ENCODE results near the gene STXBP6. TPM values are rescaled to one million over a fixed set of nuclear protein-coding genes. Genes with fewer than 3 reads are reported as not detected.
"Not testable (repeated sequence)": the region's sequence is repeated elsewhere in the genome, so short reads cannot be mapped to it uniquely, and the experiment has no call there.

Gene STXBP6
- polyA plus RNA-seq, 2 donors = 1.9 to 2.2 TPM

GRCh38 chr14:24937300-24937699 lies 112.6 kb downstream of the STXBP6 start:
- Histone ChIP-seq H3K9me3 (ENCODE audit: control insufficient read depth in 2 of 2, insufficient read depth in 1 of 2, low read depth in 1 of 2, low read length in 1 of 2) (no peaks in the 10 kb centered on the region), H3K36me3 (ENCODE audit: control insufficient read depth in 2 of 2, insufficient read depth in 2 of 2, low read length in 1 of 2) (peaks cover 0 to 3% of the 10 kb centered on the region in 2 donors), H3K27me3 (ENCODE audit: control insufficient read depth in 1 of 2, insufficient read depth in 2 of 2, low read length in 2 of 2) (no peaks in the 10 kb centered on the region), H3K27ac (ENCODE audit: low read depth in 2 of 2, low read length in 1 of 2) (no peak overlapping the region), H3K4me3 (ENCODE audit: low read depth in 1 of 2, low read length in 2 of 2) (no peak overlapping the region), H3K4me1 (ENCODE audit: control insufficient read depth in 2 of 2, insufficient read depth in 2 of 2, low read length in 1 of 2) (no peaks in the 10 kb centered on the region)
- WGBS, 2 donors = 94 to 95% methylated on average over 1 of the region's 1 CpG

GRCh38 chr14:24936773-24937172 lies 113.2 kb downstream of the STXBP6 start:
- H3K27me3 ChIP-seq (ENCODE audit: control insufficient read depth in 1 of 2, insufficient read depth in 2 of 2, low read length in 2 of 2) = not testable (repeated sequence)
- 95 to 100% methylated on average over 2 of the region's 2 CpGs for WGBS, 2 donors

GRCh38 chr14:24935796-24936195 lies 114.2 kb downstream of the STXBP6 start:
- Histone ChIP-seq H3K9me3 (ENCODE audit: control insufficient read depth in 2 of 2, insufficient read depth in 1 of 2, low read depth in 1 of 2, low read length in 1 of 2) (no peaks in the 10 kb centered on the region), H3K4me1 (ENCODE audit: control insufficient read depth in 2 of 2, insufficient read depth in 2 of 2, low read length in 1 of 2) (no peaks in the 10 kb centered on the region), H3K27me3 (ENCODE audit: control insufficient read depth in 1 of 2, insufficient read depth in 2 of 2, low read length in 2 of 2) (no peaks in the 10 kb centered on the region), H3K27ac (ENCODE audit: low read depth in 2 of 2, low read length in 1 of 2) (no peak overlapping the region), H3K36me3 (ENCODE audit: control insufficient read depth in 2 of 2, insufficient read depth in 2 of 2, low read length in 1 of 2) (no peaks in the 10 kb centered on the region), H3K4me3 (ENCODE audit: low read depth in 1 of 2, low read length in 2 of 2) (no peak overlapping the region)
- 54 to 64% methylated on average over 1 of the region's 1 CpG for WGBS, 2 donors

More at GRCh38 chr14:24936773-24937172, 113.2 kb downstream of the STXBP6 start:
- not testable (repeated sequence) for H3K4me3 ChIP-seq (ENCODE audit: low read depth in 1 of 2, low read length in 2 of 2); H3K4me1 ChIP-seq (ENCODE audit: control insufficient read depth in 2 of 2, insufficient read depth in 2 of 2, low read length in 1 of 2); H3K36me3 ChIP-seq (ENCODE audit: control insufficient read depth in 2 of 2, insufficient read depth in 2 of 2, low read length in 1 of 2); H3K9me3 ChIP-seq (ENCODE audit: control insufficient read depth in 2 of 2, insufficient read depth in 1 of 2, low read depth in 1 of 2, low read length in 1 of 2); H3K27ac ChIP-seq (ENCODE audit: low read depth in 2 of 2, low read length in 1 of 2)

GRCh38 chr14:24928386-24928900 lies 121.5 kb downstream of the STXBP6 start:
- 43 to 67% methylated on average over 1 of the region's 1 CpG for WGBS, 2 donors

GRCh38 chr14:24927809-24928208 lies 122.1 kb downstream of the STXBP6 start:
- no peaks in the 10 kb centered on the region for H3K27me3 ChIP-seq (ENCODE audit: control insufficient read depth in 1 of 2, insufficient read depth in 2 of 2, low read length in 2 of 2)
- WGBS, 2 donors = 22 to 55% methylated on average over 4 of the region's 4 CpGs
- H3K4me3 ChIP-seq (ENCODE audit: low read depth in 1 of 2, low read length in 2 of 2) = no peak overlapping the region
- no peaks in the 10 kb centered on the region for H3K9me3 ChIP-seq (ENCODE audit: control insufficient read depth in 2 of 2, insufficient read depth in 1 of 2, low read depth in 1 of 2, low read length in 1 of 2)
- no peak overlapping the region for H3K27ac ChIP-seq (ENCODE audit: low read depth in 2 of 2, low read length in 1 of 2)
- no peaks in the 10 kb centered on the region for H3K36me3 ChIP-seq (ENCODE audit: control insufficient read depth in 2 of 2, insufficient read depth in 2 of 2, low read length in 1 of 2)
- H3K4me1 ChIP-seq (ENCODE audit: control insufficient read depth in 2 of 2, insufficient read depth in 2 of 2, low read length in 1 of 2) = no peaks in the 10 kb centered on the region

More at GRCh38 chr14:24928386-24928900, 121.5 kb downstream of the STXBP6 start:
- H3K4me3 ChIP-seq (ENCODE audit: low read depth in 1 of 2, low read length in 2 of 2) = no peak overlapping the region
- no peaks in the 10 kb centered on the region for H3K4me1 ChIP-seq (ENCODE audit: control insufficient read depth in 2 of 2, insufficient read depth in 2 of 2, low read length in 1 of 2)
- H3K36me3 ChIP-seq (ENCODE audit: control insufficient read depth in 2 of 2, insufficient read depth in 2 of 2, low read length in 1 of 2) = no peaks in the 10 kb centered on the region
- H3K9me3 ChIP-seq (ENCODE audit: control insufficient read depth in 2 of 2, insufficient read depth in 1 of 2, low read depth in 1 of 2, low read length in 1 of 2) = no peaks in the 10 kb centered on the region
- H3K27me3 ChIP-seq (ENCODE audit: control insufficient read depth in 1 of 2, insufficient read depth in 2 of 2, low read length in 2 of 2) = no peaks in the 10 kb centered on the region
- no peak overlapping the region for H3K27ac ChIP-seq (ENCODE audit: low read depth in 2 of 2, low read length in 1 of 2)

- Histone ChIP-seq H3K4me1 (ENCODE audit: control insufficient read depth in 2 of 2, insufficient read depth in 2 of 2, low read length in 1 of 2) (no peaks in the 10 kb centered on the region), H3K27me3 (ENCODE audit: control insufficient read depth in 1 of 2, insufficient read depth in 2 of 2, low read length in 2 of 2) (no peaks in the 10 kb centered on the region), H3K9me3 (ENCODE audit: control insufficient read depth in 2 of 2, insufficient read depth in 1 of 2, low read depth in 1 of 2, low read length in 1 of 2) (no peaks in the 10 kb centered on the region), H3K4me3 (ENCODE audit: low read depth in 1 of 2, low read length in 2 of 2) (no peak overlapping the region), H3K36me3 (ENCODE audit: control insufficient read depth in 2 of 2, insufficient read depth in 2 of 2, low read length in 1 of 2) (no peaks in the 10 kb centered on the region), H3K27ac (ENCODE audit: low read depth in 2 of 2, low read length in 1 of 2) (no peak overlapping the region)
- WGBS, 2 donors = 89 to 93% methylated on average over 5 of the region's 5 CpGs
Measured at GRCh38 chr14:24925771-24926374, 124.1 kb downstream of the STXBP6 start.

GRCh38 chr14:24924544-24924943 lies 125.4 kb downstream of the STXBP6 start:
- WGBS, 2 donors = 81 to 88% methylated on average over 3 of the region's 3 CpGs
- Histone ChIP-seq H3K4me1 (ENCODE audit: control insufficient read depth in 2 of 2, insufficient read depth in 2 of 2, low read length in 1 of 2) (no peaks in the 10 kb centered on the region), H3K9me3 (ENCODE audit: control insufficient read depth in 2 of 2, insufficient read depth in 1 of 2, low read depth in 1 of 2, low read length in 1 of 2) (no peaks in the 10 kb centered on the region), H3K27ac (ENCODE audit: low read depth in 2 of 2, low read length in 1 of 2) (no peak overlapping the region), H3K4me3 (ENCODE audit: low read depth in 1 of 2, low read length in 2 of 2) (no peak overlapping the region), H3K36me3 (ENCODE audit: control insufficient read depth in 2 of 2, insufficient read depth in 2 of 2, low read length in 1 of 2) (no peaks in the 10 kb centered on the region), H3K27me3 (ENCODE audit: control insufficient read depth in 1 of 2, insufficient read depth in 2 of 2, low read length in 2 of 2) (no peaks in the 10 kb centered on the region)

- H3K36me3 ChIP-seq (ENCODE audit: control insufficient read depth in 2 of 2, insufficient read depth in 2 of 2, low read length in 1 of 2) = no peaks in the 10 kb centered on the region
- 76 to 81% methylated on average over 1 of the region's 1 CpG for WGBS, 2 donors
- no peaks in the 10 kb centered on the region for H3K9me3 ChIP-seq (ENCODE audit: control insufficient read depth in 2 of 2, insufficient read depth in 1 of 2, low read depth in 1 of 2, low read length in 1 of 2)
- H3K4me3 ChIP-seq (ENCODE audit: low read depth in 1 of 2, low read length in 2 of 2) = no peak overlapping the region
- H3K27me3 ChIP-seq (ENCODE audit: control insufficient read depth in 1 of 2, insufficient read depth in 2 of 2, low read length in 2 of 2) = no peaks in the 10 kb centered on the region
- H3K4me1 ChIP-seq (ENCODE audit: control insufficient read depth in 2 of 2, insufficient read depth in 2 of 2, low read length in 1 of 2) = no peaks in the 10 kb centered on the region
- H3K27ac ChIP-seq (ENCODE audit: low read depth in 2 of 2, low read length in 1 of 2) = no peak overlapping the region
Measured at GRCh38 chr14:24921903-24922302, 128.0 kb downstream of the STXBP6 start.

GRCh38 chr14:24920265-24921075 lies 129.5 kb downstream of the STXBP6 start:
- H3K27ac ChIP-seq (ENCODE audit: low read depth in 2 of 2, low read length in 1 of 2) = no peak overlapping the region
- no peaks in the 10 kb centered on the region for H3K36me3 ChIP-seq (ENCODE audit: control insufficient read depth in 2 of 2, insufficient read depth in 2 of 2, low read length in 1 of 2)
- H3K27me3 ChIP-seq (ENCODE audit: control insufficient read depth in 1 of 2, insufficient read depth in 2 of 2, low read length in 2 of 2) = no peaks in the 10 kb centered on the region
- WGBS, 2 donors = 65 to 78% methylated on average over 4 of the region's 4 CpGs
- H3K4me1 ChIP-seq (ENCODE audit: control insufficient read depth in 2 of 2, insufficient read depth in 2 of 2, low read length in 1 of 2) = no peaks in the 10 kb centered on the region
- H3K4me3 ChIP-seq (ENCODE audit: low read depth in 1 of 2, low read length in 2 of 2) = no peak overlapping the region
- no peaks in the 10 kb centered on the region for H3K9me3 ChIP-seq (ENCODE audit: control insufficient read depth in 2 of 2, insufficient read depth in 1 of 2, low read depth in 1 of 2, low read length in 1 of 2)

All from esophagus (tissue), 2 donors.